NCI-H345 treated with DMSO at 0.1 percent for 48 hours (cell line): ENCODE results near the gene LRRC37A.
A peak's percentile ranks its signal among the peaks of the same experiment; 100 is the strongest.
"Not testable (repeated sequence)": the region's sequence is repeated elsewhere in the genome, so short reads cannot be mapped to it uniquely, and the experiment has no call there.

Experiments used
- DNase-seq: peaks from one replicate; lab custom pipeline; 2025; ENCODE audit not compliant: unreplicated experiment; lab: John Stamatoyannopoulos, UW

The LRRC37A gene

GRCh38 chr17:46286764-46287221 lies 8.1 kb upstream of the LRRC37A start:
- peak; percentile 49 for DNase-seq

GRCh38 chr17:46287587-46287986 lies 7.3 kb upstream of the LRRC37A start:
- not testable (repeated sequence) for DNase-seq

GRCh38 chr17:46290906-46291546 lies 3.9 kb upstream of the LRRC37A start:
- not testable (repeated sequence) for DNase-seq

GRCh38 chr17:46291618-46292017 lies 3.3 kb upstream of the LRRC37A start:
- not testable (repeated sequence) for DNase-seq

GRCh38 chr17:46341220-46341619 lies 46.3 kb downstream of the LRRC37A start:
- not testable (repeated sequence) for DNase-seq

GRCh38 chr17:46342131-46342530 lies 47.2 kb downstream of the LRRC37A start:
- not testable (repeated sequence) for DNase-seq

- not testable (repeated sequence) for DNase-seq
Measured at GRCh38 chr17:46348345-46348744, 53.4 kb downstream of the LRRC37A start.

GRCh38 chr17:46349060-46349459 lies 54.1 kb downstream of the LRRC37A start:
- DNase-seq = not testable (repeated sequence)

GRCh38 chr17:46353856-46354255 lies 58.9 kb downstream of the LRRC37A start:
- DNase-seq = not testable (repeated sequence)

- not testable (repeated sequence) for DNase-seq
Measured at GRCh38 chr17:46361145-46361735, 66.3 kb downstream of the LRRC37A start.

GRCh38 chr17:46361755-46362154 lies 66.8 kb downstream of the LRRC37A start, which contains the start of gene ARL17B:
ARL17B (minus strand) TSS chr17:46361766; CDS start chr17:46358397, 3,369 bp downstream.
- DNase-seq = not testable (repeated sequence)

GRCh38 chr17:46367520-46367919 lies 72.6 kb downstream of the LRRC37A start:
- DNase-seq = not testable (repeated sequence)

GRCh38 chr17:46372236-46373229 lies 77.6 kb downstream of the LRRC37A start:
- not testable (repeated sequence) for DNase-seq

GRCh38 chr17:46373418-46373817 lies 78.5 kb downstream of the LRRC37A start:
- not testable (repeated sequence) for DNase-seq

GRCh38 chr17:46383118-46383517 lies 88.2 kb downstream of the LRRC37A start:
- DNase-seq = not testable (repeated sequence)

- not testable (repeated sequence) for DNase-seq
Measured at GRCh38 chr17:46385491-46385890, 90.6 kb downstream of the LRRC37A start.
